ENCODE data around the gene SLC34A1. TPM values are rescaled to one million over a fixed set of nuclear protein-coding genes. Genes with fewer than 3 reads are reported as not detected.
A peak's percentile ranks its signal among the peaks of the same experiment; 100 is the strongest.

Gene SLC34A1
- total RNA-seq, 1 donor from 2014 or later = not detected

GRCh38 chr5:177367981-177368868 lies 16.0 kb upstream of the SLC34A1 start:
- Mint-ChIP-seq H3K27me3 (ENCODE audit: unreplicated experiment) (peaks cover 11% of the 10 kb centered on the region), H3K4me1 (ENCODE audit: low read depth, unreplicated experiment) (peaks cover 16% of the 10 kb centered on the region), H3K36me3 (ENCODE audit: unreplicated experiment) (no peaks in the 10 kb centered on the region), H3K4me3 (ENCODE audit: unreplicated experiment) (peak overlapping the region; percentile 79), H3K27ac (ENCODE audit: unreplicated experiment) (no peak overlapping the region), H3K9me3 (ENCODE audit: unreplicated experiment) (peaks cover 4% of the 10 kb centered on the region)
- TF ChIP-seq CTCF (IDR thresholded peaks at IDR 0.05; ENCODE audit: partially characterized antibody, unreplicated experiment) = no peak
- no peak for DNase-seq

GRCh38 chr5:177368869-177369644 lies 15.2 kb upstream of the SLC34A1 start:
- H3K9me3 Mint-ChIP-seq (ENCODE audit: unreplicated experiment) = peaks cover 4% of the 10 kb centered on the region
- H3K27me3 Mint-ChIP-seq (ENCODE audit: unreplicated experiment) = peaks cover 11% of the 10 kb centered on the region
- H3K4me1 Mint-ChIP-seq (ENCODE audit: low read depth, unreplicated experiment) = peaks cover 16% of the 10 kb centered on the region
- TF ChIP-seq CTCF (IDR thresholded peaks at IDR 0.05; ENCODE audit: partially characterized antibody, unreplicated experiment) = peak; percentile 61
- H3K4me3 Mint-ChIP-seq (ENCODE audit: unreplicated experiment) = peak overlapping the region; percentile 50
- H3K36me3 Mint-ChIP-seq (ENCODE audit: unreplicated experiment) = no peaks in the 10 kb centered on the region
- H3K27ac Mint-ChIP-seq (ENCODE audit: unreplicated experiment) = no peak overlapping the region
- no peak for DNase-seq

GRCh38 chr5:177369645-177370440 lies 14.4 kb upstream of the SLC34A1 start:
- peak overlapping the region; percentile 33 for H3K27ac Mint-ChIP-seq (ENCODE audit: unreplicated experiment)
- no peak for DNase-seq
- TF ChIP-seq CTCF (IDR thresholded peaks at IDR 0.05; ENCODE audit: partially characterized antibody, unreplicated experiment) = no peak
- peaks cover 16% of the 10 kb centered on the region for H3K4me1 Mint-ChIP-seq (ENCODE audit: low read depth, unreplicated experiment)
- peak overlapping the region; percentile 50 for H3K4me3 Mint-ChIP-seq (ENCODE audit: unreplicated experiment)
- peaks cover 11% of the 10 kb centered on the region for H3K27me3 Mint-ChIP-seq (ENCODE audit: unreplicated experiment)
- H3K9me3 Mint-ChIP-seq (ENCODE audit: unreplicated experiment) = peaks cover 5% of the 10 kb centered on the region
- no peaks in the 10 kb centered on the region for H3K36me3 Mint-ChIP-seq (ENCODE audit: unreplicated experiment)

- H3K36me3 Mint-ChIP-seq (ENCODE audit: unreplicated experiment) = no peaks in the 10 kb centered on the region
- H3K27me3 Mint-ChIP-seq (ENCODE audit: unreplicated experiment) = peaks cover 11% of the 10 kb centered on the region
- peaks cover 16% of the 10 kb centered on the region for H3K4me1 Mint-ChIP-seq (ENCODE audit: low read depth, unreplicated experiment)
- peak; percentile 89 for DNase-seq
- H3K4me3 Mint-ChIP-seq (ENCODE audit: unreplicated experiment) = peak overlapping the region; percentile 30
- H3K9me3 Mint-ChIP-seq (ENCODE audit: unreplicated experiment) = peaks cover 5% of the 10 kb centered on the region
- TF ChIP-seq CTCF (IDR thresholded peaks at IDR 0.05; ENCODE audit: partially characterized antibody, unreplicated experiment) = peak; percentile 51
- H3K27ac Mint-ChIP-seq (ENCODE audit: unreplicated experiment) = no peak overlapping the region
Measured at GRCh38 chr5:177370488-177371119, 13.6 kb upstream of the SLC34A1 start.
